Chondrocyte (in vitro differentiated cells): ENCODE measurements around the gene CDC42. TPM values are rescaled to one million over a fixed set of nuclear protein-coding genes. Genes with fewer than 3 reads are reported as not detected.
"Not testable (repeated sequence)": the region's sequence is repeated elsewhere in the genome, so short reads cannot be mapped to it uniquely, and the experiment has no call there.

Experiments used
- DNase-seq: peaks from one replicate; pipeline ENCODE4 v3.0.0; 2021; ENCODE audit warnings: mixed read lengths, low spot score
- H3K27ac Mint-ChIP-seq: one replicate; pipeline ENCODE4 v1.8.0; 2021; ENCODE audit warnings: mild to moderate bottlenecking, moderate library complexity, mixed read lengths; ENCODE audit not compliant: unreplicated experiment
- H3K27me3 Mint-ChIP-seq: 2 replicates; pipeline ENCODE4 v1.8.0; 2021; ENCODE audit warnings: low read depth, mixed read lengths
- H3K36me3 Mint-ChIP-seq: 2 replicates; pipeline ENCODE4 v1.8.0; 2021; ENCODE audit warnings: low read depth, mixed read lengths
- H3K4me1 Mint-ChIP-seq: 2 replicates; pipeline ENCODE4 v1.8.0; 2021; ENCODE audit warnings: low read depth, mild to moderate bottlenecking, mixed read lengths
- H3K4me3 Mint-ChIP-seq: one replicate; pipeline ENCODE4 v1.8.0; 2021; ENCODE audit warnings: mild to moderate bottlenecking, moderate library complexity, mixed read lengths; ENCODE audit not compliant: unreplicated experiment
- H3K9me3 Mint-ChIP-seq: 2 replicates; pipeline ENCODE4 v1.8.0; 2021; ENCODE audit warnings: low read depth, mixed read lengths
- total RNA-seq: library from RNA; stranded (reverse); gene quantifications from 3 replicates; pipeline ENCODE4 v1.2.1, GENCODE V29; 2021
- TF ChIP-seq, protein P1 (sequence below): fragments of 200-600 bp; sonication (generic); IDR thresholded peaks from 2 replicates; pipeline ENCODE4 v1.5.0; 2021; ENCODE audit warnings: antibody characterized with exemption, mild to moderate bottlenecking, moderate library complexity

CDC42 gene
- total RNA-seq, 1 donor from 2014 or later = 272 TPM

- no peaks in the 10 kb centered on the region for H3K27me3 Mint-ChIP-seq
- peaks cover 23% of the 10 kb centered on the region for H3K36me3 Mint-ChIP-seq
- peaks cover 53% of the 10 kb centered on the region for H3K4me1 Mint-ChIP-seq
- DNase-seq = no peak
- peak overlapping the region; percentile 70 for H3K27ac Mint-ChIP-seq
- TF ChIP-seq, protein P1, sequence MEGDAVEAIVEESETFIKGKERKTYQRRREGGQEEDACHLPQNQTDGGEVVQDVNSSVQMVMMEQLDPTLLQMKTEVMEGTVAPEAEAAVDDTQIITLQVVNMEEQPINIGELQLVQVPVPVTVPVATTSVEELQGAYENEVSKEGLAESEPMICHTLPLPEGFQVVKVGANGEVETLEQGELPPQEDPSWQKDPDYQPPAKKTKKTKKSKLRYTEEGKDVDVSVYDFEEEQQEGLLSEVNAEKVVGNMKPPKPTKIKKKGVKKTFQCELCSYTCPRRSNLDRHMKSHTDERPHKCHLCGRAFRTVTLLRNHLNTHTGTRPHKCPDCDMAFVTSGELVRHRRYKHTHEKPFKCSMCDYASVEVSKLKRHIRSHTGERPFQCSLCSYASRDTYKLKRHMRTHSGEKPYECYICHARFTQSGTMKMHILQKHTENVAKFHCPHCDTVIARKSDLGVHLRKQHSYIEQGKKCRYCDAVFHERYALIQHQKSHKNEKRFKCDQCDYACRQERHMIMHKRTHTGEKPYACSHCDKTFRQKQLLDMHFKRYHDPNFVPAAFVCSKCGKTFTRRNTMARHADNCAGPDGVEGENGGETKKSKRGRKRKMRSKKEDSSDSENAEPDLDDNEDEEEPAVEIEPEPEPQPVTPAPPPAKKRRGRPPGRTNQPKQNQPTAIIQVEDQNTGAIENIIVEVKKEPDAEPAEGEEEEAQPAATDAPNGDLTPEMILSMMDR = no peak
- no peak overlapping the region for H3K4me3 Mint-ChIP-seq
- peaks cover 2% of the 10 kb centered on the region for H3K9me3 Mint-ChIP-seq
Observed at GRCh38 chr1:22089134-22089571, 36.6 kb downstream of the CDC42 start.

DNA sequence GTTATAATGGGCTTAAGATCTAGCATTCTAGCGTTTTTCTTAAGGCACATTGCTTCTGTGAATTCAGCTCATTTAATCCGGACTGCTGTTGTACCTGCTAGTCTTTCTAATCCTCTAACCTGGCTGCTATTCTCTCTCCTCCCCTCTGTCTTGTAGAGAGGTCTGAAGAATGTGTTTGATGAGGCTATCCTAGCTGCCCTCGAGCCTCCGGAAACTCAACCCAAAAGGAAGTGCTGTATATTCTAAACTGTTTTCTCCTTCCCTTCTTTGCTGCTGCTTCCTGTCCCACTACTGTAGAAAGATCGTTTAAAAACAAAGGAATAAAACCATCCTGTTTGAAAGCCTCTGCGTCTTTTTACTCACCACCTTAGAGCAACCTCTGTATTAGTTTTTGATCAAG lies 37.3 kb downstream of the CDC42 start:
- Mint-ChIP-seq H3K9me3 (peaks cover 2% of the 10 kb centered on the region), H3K27ac (peak overlapping the region; percentile 74), H3K4me1 (peaks cover 53% of the 10 kb centered on the region), H3K27me3 (no peaks in the 10 kb centered on the region), H3K4me3 (no peak overlapping the region), H3K36me3 (peaks cover 20% of the 10 kb centered on the region)
- TF ChIP-seq, protein P1 = no peak
- no peak for DNase-seq

GRCh38 chr1:22090867-22091266 lies 38.4 kb downstream of the CDC42 start:
- Mint-ChIP-seq H3K9me3 (no peaks in the 10 kb centered on the region), H3K27me3 (no peaks in the 10 kb centered on the region), H3K4me3 (no peak overlapping the region), H3K4me1 (peaks cover 53% of the 10 kb centered on the region), H3K27ac (peak overlapping the region; percentile 14), H3K36me3 (peaks cover 20% of the 10 kb centered on the region)
- TF ChIP-seq, protein P1 = no peak
- DNase-seq = no peak

GRCh38 chr1:22092026-22092768 lies 39.7 kb downstream of the CDC42 start:
- H3K27ac Mint-ChIP-seq, H3K9me3 Mint-ChIP-seq, H3K27me3 Mint-ChIP-seq, H3K4me3 Mint-ChIP-seq, DNase-seq: not testable (repeated sequence)
- Mint-ChIP-seq H3K36me3 (peaks cover 18% of the 10 kb centered on the region), H3K4me1 (peaks cover 53% of the 10 kb centered on the region)
- TF ChIP-seq, protein P1 = peak; percentile 28

DNA sequence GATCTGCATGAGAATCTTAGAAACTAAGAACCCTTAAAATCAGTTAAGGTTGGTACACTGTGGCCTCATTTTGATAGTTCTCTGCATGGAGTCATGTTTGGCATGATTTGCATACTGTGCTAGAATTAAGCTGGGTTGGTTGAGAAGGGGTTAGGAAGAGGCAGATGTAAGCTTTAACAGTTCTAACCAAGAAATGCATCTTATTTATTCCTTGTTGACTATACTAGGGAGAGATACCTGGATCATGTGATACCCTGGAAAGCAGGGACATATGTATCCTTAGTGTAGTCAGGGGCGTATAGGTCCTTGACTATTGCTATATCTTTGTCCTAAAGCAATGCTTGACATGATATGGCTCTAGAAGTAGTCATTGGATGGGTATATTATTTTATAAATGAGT lies 41.0 kb downstream of the CDC42 start:
- TF ChIP-seq, protein P1 = no peak
- H3K9me3 Mint-ChIP-seq = no peaks in the 10 kb centered on the region

More for the DNA sequence above, 41.0 kb downstream of the CDC42 start:
- H3K27me3 Mint-ChIP-seq = no peaks in the 10 kb centered on the region
- no peak overlapping the region for H3K4me3 Mint-ChIP-seq
- H3K36me3 Mint-ChIP-seq = peaks cover 15% of the 10 kb centered on the region
- no peak for DNase-seq
- peaks cover 45% of the 10 kb centered on the region for H3K4me1 Mint-ChIP-seq
- no peak overlapping the region for H3K27ac Mint-ChIP-seq
